Activated T-helper 1 cell treated with anti-CD3 and anti-CD28 coated beads, Interleukin-12 subunit alpha, Interleukin-12 subunit beta, Interleukin-2, Interleukin-4 antibody, amounts not matched to agents 30 ng/mL and 10 ng/mL and 1 ng/mL, durations not matched to agents 14 hours and 24 hours and 36 hours (primary cell): ENCODE measurements around the gene PYGB. TPM values are rescaled to one million over a fixed set of nuclear protein-coding genes. Genes with fewer than 3 reads are reported as not detected.
A peak's percentile ranks its signal among the peaks of the same experiment; 100 is the strongest.
"Not testable (repeated sequence)": the region's sequence is repeated elsewhere in the genome, so short reads cannot be mapped to it uniquely, and the experiment has no call there.

ENCODE experiments used
- DNase-seq: peaks from one replicate; pipeline ENCODE4 v3.0.0; 2021; ENCODE audit warnings: low spot score
- H3K27ac Mint-ChIP-seq: one replicate; pipeline ENCODE4 v1.8.0; 2021; ENCODE audit warnings: mild to moderate bottlenecking, mixed read lengths
- H3K27me3 Mint-ChIP-seq: one replicate; pipeline ENCODE4 v1.8.0; 2022; ENCODE audit warnings: mild to moderate bottlenecking, moderate library complexity, mixed read lengths; ENCODE audit not compliant: insufficient read depth
- H3K36me3 Mint-ChIP-seq: one replicate; pipeline ENCODE4 v1.8.0; 2021; ENCODE audit warnings: low read depth, mixed read lengths
- H3K4me1 Mint-ChIP-seq: one replicate; pipeline ENCODE4 v1.8.0; 2021; ENCODE audit warnings: low read depth, mixed read lengths
- H3K4me3 Mint-ChIP-seq: one replicate; pipeline ENCODE4 v1.8.0; 2021; ENCODE audit warnings: mild to moderate bottlenecking, moderate library complexity, mixed read lengths
- H3K9me3 Mint-ChIP-seq: one replicate; pipeline ENCODE4 v1.8.0; 2021; ENCODE audit warnings: mixed read lengths
- intact Hi-C: fragments of 100-400 bp; cut with micrococcal nuclease; formaldehyde crosslinking; loops from one replicate; pipeline ENCODE4 v1.15.1; 2024
- total RNA-seq: library from RNA; stranded (reverse); gene quantifications from 2 replicates; pipeline ENCODE4 v1.2.3, GENCODE V29; 2022

Gene PYGB
- total RNA-seq, 1 donor from 2014 or later, result 38.5 TPM

DNA sequence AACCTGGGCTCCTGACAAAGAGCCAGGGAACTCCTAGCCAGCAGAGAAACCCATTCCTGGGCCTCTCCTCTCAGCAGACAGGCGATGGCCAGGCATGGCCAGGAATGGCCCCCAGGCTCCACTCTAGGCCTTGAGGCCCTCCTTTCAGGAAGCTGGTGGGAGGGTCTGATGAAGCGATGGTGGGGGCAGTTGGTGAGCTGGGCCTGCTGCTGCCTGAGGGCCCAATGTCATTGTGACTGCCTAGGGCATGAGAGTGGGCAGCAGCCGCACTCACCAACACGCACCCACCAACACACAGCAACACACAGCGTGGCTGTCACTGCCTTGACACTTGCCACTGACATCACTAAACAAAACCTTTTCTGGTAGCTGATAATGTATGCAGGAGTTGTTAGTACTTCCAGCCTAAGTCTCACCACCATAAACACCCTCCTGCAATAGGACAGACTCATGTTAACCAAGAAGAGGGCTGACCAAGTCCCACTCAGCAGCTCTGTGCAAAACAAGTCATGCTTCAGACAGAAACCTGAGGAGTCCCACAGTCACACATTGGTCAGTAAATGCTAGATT lies 73.5 kb downstream of the PYGB start:
- Mint-ChIP-seq H3K4me3 (no peak overlapping the region), H3K9me3 (no peaks in the 10 kb centered on the region), H3K36me3 (peaks cover 10% of the 10 kb centered on the region), H3K27ac (peak overlapping the region; percentile 56), H3K4me1 (peaks cover 15% of the 10 kb centered on the region), H3K27me3 (no peaks in the 10 kb centered on the region)
- intact Hi-C loops, result loop anchor here (1.0 kb wide), 1 partner anchor 372 kb away; the partner anchor contains the start of gene CST7
- no peak for DNase-seq

GRCh38 chr20:25321991-25322390 lies 74.1 kb downstream of the PYGB start:
- no peak for DNase-seq
- no peak overlapping the region for H3K4me3 Mint-ChIP-seq
- intact Hi-C loops, result loop anchor here (1.0 kb wide), 1 partner anchor 373 kb away; the partner anchor contains the start of gene CST7
- no peaks in the 10 kb centered on the region for H3K27me3 Mint-ChIP-seq
- peaks cover 15% of the 10 kb centered on the region for H3K4me1 Mint-ChIP-seq
- peak overlapping the region; percentile 56 for H3K27ac Mint-ChIP-seq
- H3K9me3 Mint-ChIP-seq, result no peaks in the 10 kb centered on the region
- peaks cover 10% of the 10 kb centered on the region for H3K36me3 Mint-ChIP-seq

DNA sequence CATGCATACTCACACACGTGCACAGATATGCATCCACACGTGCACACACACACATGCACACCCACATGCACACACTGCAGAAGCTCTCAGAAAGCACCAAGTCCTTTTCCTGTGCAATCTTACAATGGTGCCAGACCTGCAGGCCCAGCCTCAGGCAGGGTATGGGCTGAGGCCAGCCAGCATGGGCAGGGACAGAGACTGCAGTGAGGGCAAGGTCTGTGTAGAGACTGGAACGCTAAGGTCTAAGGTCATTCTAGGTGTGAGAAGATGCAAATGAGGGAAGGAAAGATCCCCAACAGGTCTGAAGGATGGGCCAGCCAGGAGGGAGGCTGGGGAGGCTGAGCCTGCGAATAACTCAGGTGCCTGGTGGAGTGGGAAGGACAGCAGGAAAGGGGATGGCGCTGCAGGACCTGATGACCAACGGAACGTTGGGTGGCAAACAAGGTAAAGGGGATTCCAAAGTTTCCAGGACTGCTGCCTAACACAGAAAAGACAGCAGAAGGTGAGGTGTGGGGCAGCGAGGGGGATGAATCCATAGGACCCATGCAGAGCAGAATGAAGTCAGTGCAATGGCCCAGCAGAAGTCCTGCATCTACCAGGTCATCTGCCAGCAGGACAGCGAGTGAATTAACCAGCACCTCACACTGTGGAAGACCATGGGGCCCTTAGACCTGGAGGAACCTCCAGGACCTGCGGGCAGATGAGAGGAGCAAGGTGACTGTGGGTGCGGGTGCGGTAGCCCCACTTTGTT lies 75.8 kb downstream of the PYGB start:
- H3K4me1 Mint-ChIP-seq, result peaks cover 15% of the 10 kb centered on the region
- H3K4me3 Mint-ChIP-seq, result no peak overlapping the region
- intact Hi-C loops, result no loop called here
- no peaks in the 10 kb centered on the region for H3K27me3 Mint-ChIP-seq
- H3K27ac Mint-ChIP-seq, result no peak overlapping the region
- DNase-seq, result no peak
- H3K9me3 Mint-ChIP-seq, result no peaks in the 10 kb centered on the region
- peaks cover 10% of the 10 kb centered on the region for H3K36me3 Mint-ChIP-seq

- Mint-ChIP-seq H3K4me3 (no peak overlapping the region), H3K9me3 (no peaks in the 10 kb centered on the region), H3K27ac (no peak overlapping the region), H3K36me3 (peaks cover 10% of the 10 kb centered on the region), H3K27me3 (no peaks in the 10 kb centered on the region), H3K4me1 (peaks cover 16% of the 10 kb centered on the region)
- DNase-seq, result no peak
- intact Hi-C loops, result no loop called here
Measured at GRCh38 chr20:25324412-25324811, 76.5 kb downstream of the PYGB start.

DNA sequence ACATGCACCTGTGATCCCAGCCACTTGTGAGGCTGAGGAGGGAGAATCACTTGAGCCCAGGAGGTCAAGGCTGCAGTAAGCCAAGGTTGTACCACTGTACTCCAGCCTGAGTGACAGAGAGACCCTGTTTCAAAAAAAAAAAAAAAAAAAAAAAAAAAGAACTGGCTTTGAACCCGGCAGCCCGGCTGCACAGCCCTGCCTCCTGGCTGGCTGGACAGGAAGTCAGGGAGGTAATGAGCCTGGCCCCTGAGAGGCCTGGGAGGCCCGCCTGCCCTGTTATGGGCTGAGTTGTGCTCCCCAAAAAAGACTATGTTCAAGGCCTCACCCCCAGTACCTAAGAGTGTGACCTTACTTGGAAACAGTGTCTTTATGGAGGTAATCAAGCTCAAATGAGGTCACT lies 77.2 kb downstream of the PYGB start:
- no peak for DNase-seq
- H3K4me1 Mint-ChIP-seq, result peaks cover 23% of the 10 kb centered on the region
- no peaks in the 10 kb centered on the region for H3K9me3 Mint-ChIP-seq
- H3K27me3 Mint-ChIP-seq, result no peaks in the 10 kb centered on the region
- H3K4me3 Mint-ChIP-seq, result no peak overlapping the region
- no peak overlapping the region for H3K27ac Mint-ChIP-seq
- H3K36me3 Mint-ChIP-seq, result peaks cover 10% of the 10 kb centered on the region
- intact Hi-C loops, result no loop called here

DNA sequence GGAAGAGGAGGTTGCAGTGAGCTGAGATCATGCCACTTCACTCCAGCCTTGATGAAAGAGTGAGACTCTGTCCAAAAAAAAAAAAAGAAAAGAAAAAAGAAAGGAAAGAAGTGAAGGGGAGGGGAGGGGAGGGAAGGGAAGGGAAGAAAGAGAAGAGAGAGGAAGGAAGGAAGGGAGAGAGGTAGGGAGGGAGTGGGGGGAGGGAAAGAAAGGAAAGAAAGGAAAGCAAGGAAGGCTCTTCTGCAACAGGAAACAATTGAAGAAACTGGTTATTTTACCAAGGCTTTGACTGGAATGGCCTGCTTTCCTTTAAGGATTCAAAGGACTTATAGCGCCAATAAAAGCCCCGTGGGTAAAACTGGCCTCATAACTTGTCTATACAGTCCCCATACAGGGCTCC lies 78.1 kb downstream of the PYGB start:
- Mint-ChIP-seq H3K27ac (no peak overlapping the region), H3K9me3 (no peaks in the 10 kb centered on the region), H3K4me3 (no peak overlapping the region), H3K27me3 (no peaks in the 10 kb centered on the region), H3K36me3 (peaks cover 10% of the 10 kb centered on the region), H3K4me1 (peaks cover 23% of the 10 kb centered on the region)
- intact Hi-C loops, result no loop called here
- no peak for DNase-seq

DNA sequence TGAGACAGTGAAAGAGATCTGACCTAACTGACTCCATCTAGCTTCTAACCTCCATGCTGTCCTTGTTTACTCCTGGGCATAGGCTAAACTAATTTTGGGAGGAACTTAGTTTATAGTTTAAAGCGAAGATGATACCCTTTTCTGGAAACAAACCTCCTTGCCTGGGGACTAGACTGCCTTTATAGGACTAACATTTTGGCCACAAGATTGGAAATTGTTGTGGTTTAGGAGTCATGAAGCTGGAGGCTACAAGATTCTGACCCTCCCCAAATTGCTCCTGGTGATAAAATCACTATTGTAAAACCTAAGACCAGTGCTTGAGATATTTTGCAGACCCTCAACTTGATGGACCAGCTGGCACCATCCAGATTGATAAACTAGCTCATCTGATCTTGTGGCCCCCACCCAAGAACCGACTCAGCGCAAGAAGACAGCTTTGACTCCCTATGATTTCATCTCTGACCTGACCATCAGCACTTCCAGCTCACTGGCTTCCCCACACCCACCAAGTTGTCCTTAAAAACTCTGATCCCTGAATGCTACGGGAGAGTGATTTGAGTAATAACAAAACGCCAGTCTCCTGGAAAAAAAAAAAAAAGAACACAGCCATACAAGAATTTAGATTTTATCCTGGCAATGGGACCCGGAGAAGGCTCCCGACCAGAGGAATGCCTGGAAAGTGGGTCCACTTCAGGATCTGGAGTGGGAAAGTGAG lies 79.8 kb downstream of the PYGB start:
- no peak overlapping the region for H3K4me3 Mint-ChIP-seq
- no peaks in the 10 kb centered on the region for H3K27me3 Mint-ChIP-seq
- H3K9me3 Mint-ChIP-seq, result no peaks in the 10 kb centered on the region
- intact Hi-C loops, result no loop called here
- H3K36me3 Mint-ChIP-seq, result peaks cover 4% of the 10 kb centered on the region
- no peak for DNase-seq
- peaks cover 15% of the 10 kb centered on the region for H3K4me1 Mint-ChIP-seq
- H3K27ac Mint-ChIP-seq, result no peak overlapping the region

- no peak for DNase-seq
- peaks cover 3% of the 10 kb centered on the region for H3K9me3 Mint-ChIP-seq
- H3K4me3 Mint-ChIP-seq, result no peak overlapping the region
- intact Hi-C loops, result no loop called here
- peaks cover 8% of the 10 kb centered on the region for H3K4me1 Mint-ChIP-seq
- H3K27ac Mint-ChIP-seq, result no peak overlapping the region
- H3K27me3 Mint-ChIP-seq, result no peaks in the 10 kb centered on the region
- H3K36me3 Mint-ChIP-seq, result no peaks in the 10 kb centered on the region
Measured at GRCh38 chr20:25328954-25329498, 81.1 kb downstream of the PYGB start.

DNA sequence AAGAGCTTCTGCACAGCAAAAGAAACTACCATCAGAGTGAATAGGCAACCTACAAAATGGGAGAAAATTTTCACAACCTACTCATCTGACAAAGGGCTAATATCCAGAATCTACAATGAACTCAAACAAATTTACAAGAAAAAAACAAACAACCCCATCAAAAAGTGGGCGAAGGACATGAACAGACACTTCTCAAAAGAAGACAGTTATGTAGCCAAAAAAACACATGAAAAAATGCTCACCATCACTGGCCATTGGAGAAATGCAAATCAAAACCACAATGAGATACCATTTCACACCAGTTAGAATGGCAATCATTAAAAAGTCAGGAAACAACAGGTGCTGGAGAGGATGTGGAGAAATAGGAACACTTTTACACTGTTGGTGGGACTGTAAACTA lies 87.1 kb downstream of the PYGB start:
- H3K4me3 Mint-ChIP-seq, intact Hi-C loops, H3K36me3 Mint-ChIP-seq, H3K4me1 Mint-ChIP-seq, H3K9me3 Mint-ChIP-seq, H3K27me3 Mint-ChIP-seq, H3K27ac Mint-ChIP-seq, DNase-seq: not testable (repeated sequence)

DNA sequence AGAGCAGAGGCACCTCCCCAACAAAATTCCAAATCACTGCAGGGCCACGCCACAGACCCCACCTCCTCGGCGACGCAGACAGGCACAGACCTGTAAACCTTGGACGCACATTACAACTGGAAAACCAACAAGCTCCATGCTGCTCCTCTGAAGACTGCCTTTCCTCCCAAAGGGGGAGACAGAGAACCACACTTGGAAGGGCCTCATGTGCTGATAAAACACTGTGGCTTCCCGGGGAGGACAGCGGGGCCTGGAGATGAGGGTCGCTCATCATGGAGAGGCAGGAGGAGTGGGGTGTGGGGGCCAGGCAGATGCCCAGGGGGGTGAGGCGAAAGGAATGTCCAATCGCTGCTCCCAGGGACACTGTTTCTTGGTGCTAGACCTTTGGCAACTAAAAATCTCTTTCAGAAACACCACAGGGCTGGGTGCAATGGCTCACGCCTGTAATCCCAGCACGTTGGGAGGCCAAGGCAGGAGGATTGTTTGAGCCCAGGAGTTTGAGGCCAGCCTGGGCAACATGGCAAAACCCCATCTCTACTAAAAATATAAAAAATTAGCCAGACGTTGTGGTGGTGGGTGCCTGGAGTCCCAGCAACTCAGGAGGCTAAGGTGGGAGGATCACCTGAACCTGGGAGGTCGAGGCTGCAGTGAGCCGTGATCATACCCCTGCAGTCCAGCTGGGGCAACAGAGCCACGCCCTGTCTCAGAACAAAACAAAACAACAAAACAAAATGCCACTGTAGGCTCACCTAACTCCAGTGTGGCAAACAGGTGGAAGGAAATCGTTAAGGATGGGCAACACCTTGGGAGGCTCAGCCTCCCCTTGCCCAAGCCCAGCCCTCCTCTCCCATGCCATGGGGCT lies 88.9 kb downstream of the PYGB start:
- intact Hi-C loops, result no loop called here
- Mint-ChIP-seq H3K4me1 (no peaks in the 10 kb centered on the region), H3K4me3 (no peak overlapping the region), H3K9me3 (peaks cover 7% of the 10 kb centered on the region), H3K36me3 (peaks cover 7% of the 10 kb centered on the region), H3K27ac (no peak overlapping the region), H3K27me3 (no peaks in the 10 kb centered on the region)
- no peak for DNase-seq

GRCh38 chr20:25338112-25339023 lies 90.5 kb downstream of the PYGB start:
- Mint-ChIP-seq H3K27ac (no peak overlapping the region), H3K36me3 (peaks cover 7% of the 10 kb centered on the region), H3K4me1 (no peaks in the 10 kb centered on the region), H3K4me3 (no peak overlapping the region), H3K9me3 (peaks cover 7% of the 10 kb centered on the region), H3K27me3 (no peaks in the 10 kb centered on the region)
- intact Hi-C loops, result no loop called here
- DNase-seq, result no peak

- peaks cover 3% of the 10 kb centered on the region for H3K9me3 Mint-ChIP-seq
- no peak overlapping the region for H3K4me3 Mint-ChIP-seq
- H3K36me3 Mint-ChIP-seq, result peaks cover 11% of the 10 kb centered on the region
- H3K4me1 Mint-ChIP-seq, result peaks cover 9% of the 10 kb centered on the region
- DNase-seq, result no peak
- intact Hi-C loops, result no loop called here
- no peak overlapping the region for H3K27ac Mint-ChIP-seq
- no peaks in the 10 kb centered on the region for H3K27me3 Mint-ChIP-seq
Measured at GRCh38 chr20:25339608-25340007, 91.7 kb downstream of the PYGB start.
